ENCODE results near the gene LIF.

- TF ChIP-seq CTCF (IDR thresholded peaks at IDR 0.05; ENCODE audit: poor library complexity) (no peak), EZH2 (IDR thresholded peaks at IDR 0.05; ENCODE audit: borderline replicate concordance) (no peak), EZH2phosphoT487 (IDR thresholded peaks at IDR 0.05; ENCODE audit: low read depth, severe bottlenecking, unreplicated experiment) (no peak)
Observed at GRCh38 chr22:30234786-30235470, 11.6 kb downstream of the LIF start.
